D721Med (cell line): ENCODE data around the gene EMX2.

ENCODE experiments used
- DNase-seq: peaks from one replicate; pipeline ENCODE4 v3.0.0; 2011; ENCODE audit warnings: low spot score; ENCODE audit not compliant: insufficient read length
- FAIRE-seq: peaks from 2 replicates; lab custom pipeline; 2011; peaks lifted over from hg19 to GRCh38; lab: Jason Lieb, UNC
- CTCF ChIP-seq: IDR thresholded peaks from 2 replicates; pipeline ENCODE4 v1.5.1; 2012; ENCODE audit warnings: mild to moderate bottlenecking, control low read depth; ENCODE audit not compliant: insufficient read depth; ENCODE audit errors: missing control alignments

Gene EMX2

GRCh38 chr10:117550076-117550475, 7.5 kb downstream of the EMX2 start:
- FAIRE-seq: no peak
- TF ChIP-seq CTCF: no peak

GRCh38 chr10:117550599-117551329, 8.2 kb downstream of the EMX2 start:
- no peak for DNase-seq
- TF ChIP-seq CTCF: no peak
- no peak for FAIRE-seq

More at GRCh38 chr10:117550076-117550475, 7.5 kb downstream of the EMX2 start:
- DNase-seq: no peak

GRCh38 chr10:117551330-117552155, 9.0 kb downstream of the EMX2 start:
- TF ChIP-seq CTCF: no peak
- FAIRE-seq (no peak), DNase-seq (no peak)

GRCh38 chr10:117552156-117552631, 9.6 kb downstream of the EMX2 start:
- DNase-seq (no peak), FAIRE-seq (no peak)
- no peak for TF ChIP-seq CTCF

GRCh38 chr10:117552701-117553141, 10.2 kb downstream of the EMX2 start:
- DNase-seq (no peak), FAIRE-seq (no peak)
- TF ChIP-seq CTCF: no peak

- FAIRE-seq (no peak), DNase-seq (no peak)
- TF ChIP-seq CTCF: peak; percentile 10
Measured at GRCh38 chr10:117553142-117553814, 10.7 kb downstream of the EMX2 start.
